Astrocyte of the spinal cord (primary cell): ENCODE measurements around the gene RNGTT.

Experiments
- DNase-seq: peaks from one replicate; pipeline ENCODE4 v3.0.0; 2011; ENCODE audit warnings: low read depth, low spot score
- H3K4me3 ChIP-seq: 2 replicates; pipeline ENCODE4 v1.5.1; 2011; ENCODE audit warnings: low read depth, mild to moderate bottlenecking, low read length, moderate library complexity
- CTCF ChIP-seq: IDR thresholded peaks from 2 replicates; pipeline ENCODE4 v1.5.1; 2012; ENCODE audit warnings: low read depth, mild to moderate bottlenecking, low read length, inconsistent platforms
- in situ Hi-C: cut with HindIII; loops from 2 replicates; pipeline ENCODE4 v1.10.0; 2017; ENCODE audit warnings: low sequenced_read_pairs

RNGTT gene

GRCh38 chr6:88586371-88587149 is 376.9 kb downstream of the RNGTT start:
- H3K4me3 ChIP-seq, result no peak overlapping the region
- no peak for DNase-seq
- no peak for TF ChIP-seq CTCF
- in situ Hi-C loops, result no loop called here

- TF ChIP-seq CTCF, result no peak
- no peak overlapping the region for H3K4me3 ChIP-seq
- in situ Hi-C loops, result no loop called here
- DNase-seq, result no peak
Observed at GRCh38 chr6:88585276-88585692, 378.1 kb downstream of the RNGTT start.

- in situ Hi-C loops, result no loop called here
- H3K4me3 ChIP-seq, result no peak overlapping the region
- DNase-seq, result no peak
- no peak for TF ChIP-seq CTCF
Observed at GRCh38 chr6:88584581-88585275, 378.7 kb downstream of the RNGTT start.

- no peak for TF ChIP-seq CTCF
- no peak for DNase-seq
- in situ Hi-C loops, result no loop called here
- no peak overlapping the region for H3K4me3 ChIP-seq
Observed at GRCh38 chr6:88577461-88577860, 386.0 kb downstream of the RNGTT start.

GRCh38 chr6:88575536-88575935 is 387.9 kb downstream of the RNGTT start:
- no peak for DNase-seq
- TF ChIP-seq CTCF, result no peak
- H3K4me3 ChIP-seq, result no peak overlapping the region
- in situ Hi-C loops, result no loop called here

GRCh38 chr6:88574651-88575050 is 388.8 kb downstream of the RNGTT start:
- in situ Hi-C loops, result no loop called here
- no peak overlapping the region for H3K4me3 ChIP-seq
- no peak for DNase-seq
- no peak for TF ChIP-seq CTCF
